SK-N-SH (cell line): ENCODE results near the gene RNF25.

Experiments used
- CTCF ChIP-seq: fragments of 200-600 bp; sonication (generic); IDR thresholded peaks from 2 replicates; pipeline ENCODE4 v1.6.1; 2017; ENCODE audit warnings: antibody characterized with exemption, mild to moderate bottlenecking, moderate library complexity
- GABPA ChIP-seq: IDR thresholded peaks from 2 replicates; pipeline ENCODE4 v1.4.0; 2012; ENCODE audit warnings: low read depth, mild to moderate bottlenecking
- NRF1 ChIP-seq: IDR thresholded peaks from 2 replicates; pipeline ENCODE4 v1.6.1; 2012; ENCODE audit warnings: low read depth, mild to moderate bottlenecking, low read length
- POLR2AphosphoS5 ChIP-seq: IDR thresholded peaks from 2 replicates; pipeline ENCODE4 v1.6.1; 2012; ENCODE audit warnings: low read depth, low read length
- RAD21 ChIP-seq: IDR thresholded peaks from 2 replicates; pipeline ENCODE4 v1.6.1; 2012; ENCODE audit warnings: mild to moderate bottlenecking, low read length
- RXRA ChIP-seq: IDR thresholded peaks from 2 replicates; pipeline ENCODE4 v1.4.0; 2012; ENCODE audit warnings: low read depth, mild to moderate bottlenecking, borderline replicate concordance
- SMC3 ChIP-seq: IDR thresholded peaks from 2 replicates; pipeline ENCODE4 v1.6.1; 2012; ENCODE audit warnings: low read depth, low read length, improper control_type of control experiment
- TF ChIP-seq, protein P1 (sequence below): fragments of 150-350 bp; IDR thresholded peaks from 2 replicates; pipeline ENCODE4 v1.6.1; 2017; ENCODE audit warnings: antibody characterized with exemption, low read length, low read depth, borderline replicate concordance
- TF ChIP-seq, protein P2 (sequence below): IDR thresholded peaks from 2 replicates; pipeline ENCODE4 v1.6.1; 2012; ENCODE audit warnings: mild to moderate bottlenecking, low read depth, low read length, moderate library complexity

- TF ChIP-seq CTCF: no peak
- no peak for TF ChIP-seq POLR2AphosphoS5
- no peak for TF ChIP-seq NRF1
- no peak for TF ChIP-seq RAD21
- TF ChIP-seq GABPA: no peak
- no peak for TF ChIP-seq RXRA
- TF ChIP-seq, protein P1, sequence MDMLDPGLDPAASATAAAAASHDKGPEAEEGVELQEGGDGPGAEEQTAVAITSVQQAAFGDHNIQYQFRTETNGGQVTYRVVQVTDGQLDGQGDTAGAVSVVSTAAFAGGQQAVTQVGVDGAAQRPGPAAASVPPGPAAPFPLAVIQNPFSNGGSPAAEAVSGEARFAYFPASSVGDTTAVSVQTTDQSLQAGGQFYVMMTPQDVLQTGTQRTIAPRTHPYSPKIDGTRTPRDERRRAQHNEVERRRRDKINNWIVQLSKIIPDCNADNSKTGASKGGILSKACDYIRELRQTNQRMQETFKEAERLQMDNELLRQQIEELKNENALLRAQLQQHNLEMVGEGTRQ: no peak
- TF ChIP-seq SMC3: no peak
- TF ChIP-seq, protein P2, sequence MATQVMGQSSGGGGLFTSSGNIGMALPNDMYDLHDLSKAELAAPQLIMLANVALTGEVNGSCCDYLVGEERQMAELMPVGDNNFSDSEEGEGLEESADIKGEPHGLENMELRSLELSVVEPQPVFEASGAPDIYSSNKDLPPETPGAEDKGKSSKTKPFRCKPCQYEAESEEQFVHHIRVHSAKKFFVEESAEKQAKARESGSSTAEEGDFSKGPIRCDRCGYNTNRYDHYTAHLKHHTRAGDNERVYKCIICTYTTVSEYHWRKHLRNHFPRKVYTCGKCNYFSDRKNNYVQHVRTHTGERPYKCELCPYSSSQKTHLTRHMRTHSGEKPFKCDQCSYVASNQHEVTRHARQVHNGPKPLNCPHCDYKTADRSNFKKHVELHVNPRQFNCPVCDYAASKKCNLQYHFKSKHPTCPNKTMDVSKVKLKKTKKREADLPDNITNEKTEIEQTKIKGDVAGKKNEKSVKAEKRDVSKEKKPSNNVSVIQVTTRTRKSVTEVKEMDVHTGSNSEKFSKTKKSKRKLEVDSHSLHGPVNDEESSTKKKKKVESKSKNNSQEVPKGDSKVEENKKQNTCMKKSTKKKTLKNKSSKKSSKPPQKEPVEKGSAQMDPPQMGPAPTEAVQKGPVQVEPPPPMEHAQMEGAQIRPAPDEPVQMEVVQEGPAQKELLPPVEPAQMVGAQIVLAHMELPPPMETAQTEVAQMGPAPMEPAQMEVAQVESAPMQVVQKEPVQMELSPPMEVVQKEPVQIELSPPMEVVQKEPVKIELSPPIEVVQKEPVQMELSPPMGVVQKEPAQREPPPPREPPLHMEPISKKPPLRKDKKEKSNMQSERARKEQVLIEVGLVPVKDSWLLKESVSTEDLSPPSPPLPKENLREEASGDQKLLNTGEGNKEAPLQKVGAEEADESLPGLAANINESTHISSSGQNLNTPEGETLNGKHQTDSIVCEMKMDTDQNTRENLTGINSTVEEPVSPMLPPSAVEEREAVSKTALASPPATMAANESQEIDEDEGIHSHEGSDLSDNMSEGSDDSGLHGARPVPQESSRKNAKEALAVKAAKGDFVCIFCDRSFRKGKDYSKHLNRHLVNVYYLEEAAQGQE: no peak
Observed at GRCh38 chr2:218642121-218642656, 29.6 kb downstream of the RNF25 start.
